LoVo (cell line): ENCODE data around the gene PCDHGA12.
A peak's percentile ranks its signal among the peaks of the same experiment; 100 is the strongest.

ENCODE experiments used
- DNase-seq: peaks from one replicate; pipeline ENCODE4 v3.0.0-alpha.2; 2016; ENCODE audit warnings: low spot score

Gene PCDHGA12

GRCh38 chr5:141439411-141440141 is 9.3 kb downstream of the PCDHGA12 start:
- DNase-seq = no peak

- DNase-seq = no peak
Measured at GRCh38 chr5:141440341-141440740, 10.0 kb downstream of the PCDHGA12 start.

GRCh38 chr5:141441571-141442170 is 11.4 kb downstream of the PCDHGA12 start:
- no peak for DNase-seq

- DNase-seq = no peak
Measured at GRCh38 chr5:141465351-141465750, 35.0 kb downstream of the PCDHGA12 start.

GRCh38 chr5:141475625-141476131 is 45.4 kb downstream of the PCDHGA12 start, which contains the start of gene PCDHGC3:
Gene PCDHGC3, plus strand, starts transcription at chr5:141475966. Its CDS starts 151 bp downstream, at chr5:141476117.
- DNase-seq = peak; percentile 92

- no peak for DNase-seq
Measured at GRCh38 chr5:141476132-141476911, 46.0 kb downstream of the PCDHGA12 start.

GRCh38 chr5:141477044-141477575 is 46.8 kb downstream of the PCDHGA12 start:
- no peak for DNase-seq

GRCh38 chr5:141477815-141478214 is 47.5 kb downstream of the PCDHGA12 start:
- no peak for DNase-seq

GRCh38 chr5:141478321-141478945 is 48.1 kb downstream of the PCDHGA12 start:
- no peak for DNase-seq

GRCh38 chr5:141479776-141480175 is 49.5 kb downstream of the PCDHGA12 start:
- DNase-seq = no peak
